Muscle of arm (tissue), 12 donors: ENCODE data around the gene KLF6. TPM values are rescaled to one million over a fixed set of nuclear protein-coding genes. Genes with fewer than 3 reads are reported as not detected.
"Not testable (repeated sequence)": the region's sequence is repeated elsewhere in the genome, so short reads cannot be mapped to it uniquely, and the experiment has no call there.

ENCODE experiments used
- DNase-seq: peaks from one replicate; pipeline ENCODE4 v3.0.0-alpha.2; 2013
- polyA plus RNA-seq, 12 donors: library from polyadenylated mRNA; unstranded; fragments of 120-200 nt; gene quantifications; one replicate each; pipeline ENCODE4 v1.2.1, GENCODE V29; 2013; ENCODE audit not compliant: insufficient read length in 12 of 12

The KLF6 gene
- polyA plus RNA-seq, 12 donors: 77.5 to 203 (median 100) TPM

GRCh38 chr10:3735175-3735574, 49.8 kb downstream of the KLF6 start:
- DNase-seq: no peak

GRCh38 chr10:3734111-3734510, 50.9 kb downstream of the KLF6 start:
- DNase-seq: no peak

GRCh38 chr10:3732183-3732582, 52.8 kb downstream of the KLF6 start:
- not testable (repeated sequence) for DNase-seq

- DNase-seq: no peak
Observed at GRCh38 chr10:3729397-3729976, 55.5 kb downstream of the KLF6 start.

GRCh38 chr10:3728563-3728962, 56.4 kb downstream of the KLF6 start:
- no peak for DNase-seq

- no peak for DNase-seq
Observed at GRCh38 chr10:3727268-3727667, 57.7 kb downstream of the KLF6 start.
